ENCODE data around the gene TSTD2. TPM values are rescaled to one million over a fixed set of nuclear protein-coding genes. Genes with fewer than 3 reads are reported as not detected.

Gene TSTD2
- total RNA-seq, 2 experiments from 2014 or later: 23.8 to 26.0 TPM

DNA sequence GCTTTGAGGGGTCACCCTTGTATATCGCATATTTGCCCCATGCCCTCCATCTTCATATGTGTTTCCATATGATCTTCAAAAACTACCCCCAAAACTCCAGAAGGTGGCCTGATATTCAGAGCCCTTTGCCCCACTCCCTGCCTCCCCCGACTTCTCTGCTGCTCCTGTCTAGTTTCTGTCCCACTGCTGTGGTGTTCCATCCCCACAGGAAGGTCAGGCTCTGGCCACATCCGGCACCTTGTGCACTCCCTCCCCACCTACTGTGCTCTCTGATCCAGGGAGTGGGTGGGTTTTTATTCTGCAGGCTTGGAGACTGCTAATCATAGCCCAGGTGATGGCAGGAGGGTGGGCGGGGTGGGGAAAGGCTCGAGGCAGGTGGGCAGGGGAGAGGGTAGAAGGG is 79.3 kb downstream of the TSTD2 start:
- Mint-ChIP-seq H3K36me3 (ENCODE audit: low read depth) (no peaks in the 10 kb centered on the region), H3K9me3 (no peaks in the 10 kb centered on the region), H3K4me3 (no peak overlapping the region), H3K27ac (no peak overlapping the region), H3K4me1 (ENCODE audit: low read depth) (peaks cover 2% of the 10 kb centered on the region), H3K27me3 (peaks cover 27% of the 10 kb centered on the region)
- H3K4me3 ChIP-seq (ENCODE audit: low read length): no peak overlapping the region
- DNase-seq (no peak), ATAC-seq (ENCODE audit: poor library complexity) (no peak)
- CTCF ChIA-PET: no interaction called here
- TF ChIP-seq CTCF (IDR thresholded peaks at IDR 0.05): no peak
- intact Hi-C loops (cut with DNase I, micrococcal nuclease): no loop called here
- POLR2A ChIA-PET: no interaction called here
- no peaks in the 10 kb centered on the region for H3K36me3 ChIP-seq (ENCODE audit: insufficient read depth, low read length)
- H3K9me3 ChIP-seq (ENCODE audit: control insufficient read depth in 1 of 2, insufficient read depth in 1 of 2, low read length in 2 of 2): no peaks in the 10 kb centered on the region
- H3K27me3 ChIP-seq (ENCODE audit: control insufficient read depth in 1 of 2, insufficient read depth in 2 of 2, low read length in 2 of 2): peaks cover 4% of the 10 kb centered on the region in 2 experiments
- no peak overlapping the region for H3K27ac ChIP-seq (ENCODE audit: low read depth in 1 of 2, low read length in 2 of 2)
- no peaks in the 10 kb centered on the region for H3K4me1 ChIP-seq (ENCODE audit: insufficient read depth, low read length)

- no peak overlapping the region for H3K27ac Mint-ChIP-seq
- no peak overlapping the region for H3K4me3 Mint-ChIP-seq
- H3K4me3 ChIP-seq (ENCODE audit: low read length): no peak overlapping the region
- ChIA-PET POLR2A (no interaction called here), CTCF (no interaction called here)
- no peaks in the 10 kb centered on the region for H3K36me3 ChIP-seq (ENCODE audit: insufficient read depth, low read length)
- no peaks in the 10 kb centered on the region for H3K4me1 Mint-ChIP-seq (ENCODE audit: low read depth)
- H3K27ac ChIP-seq (ENCODE audit: low read depth in 1 of 2, low read length in 2 of 2): no peak overlapping the region
- no peak for DNase-seq
- H3K27me3 ChIP-seq (ENCODE audit: control insufficient read depth in 1 of 2, insufficient read depth in 2 of 2, low read length in 2 of 2): peaks cover 4% of the 10 kb centered on the region in 2 experiments
- H3K9me3 Mint-ChIP-seq: no peaks in the 10 kb centered on the region
- H3K4me1 ChIP-seq (ENCODE audit: insufficient read depth, low read length): no peaks in the 10 kb centered on the region
- H3K9me3 ChIP-seq (ENCODE audit: control insufficient read depth in 1 of 2, insufficient read depth in 1 of 2, low read length in 2 of 2): no peaks in the 10 kb centered on the region
- intact Hi-C loops (cut with DNase I, micrococcal nuclease): no loop called here
- no peak for TF ChIP-seq CTCF (IDR thresholded peaks at IDR 0.05)
- H3K27me3 Mint-ChIP-seq: peaks cover 27% of the 10 kb centered on the region
- no peaks in the 10 kb centered on the region for H3K36me3 Mint-ChIP-seq (ENCODE audit: low read depth)
- no peak for ATAC-seq (ENCODE audit: poor library complexity)
Observed at GRCh38 chr9:97553141-97553540, 80.0 kb downstream of the TSTD2 start.

DNA sequence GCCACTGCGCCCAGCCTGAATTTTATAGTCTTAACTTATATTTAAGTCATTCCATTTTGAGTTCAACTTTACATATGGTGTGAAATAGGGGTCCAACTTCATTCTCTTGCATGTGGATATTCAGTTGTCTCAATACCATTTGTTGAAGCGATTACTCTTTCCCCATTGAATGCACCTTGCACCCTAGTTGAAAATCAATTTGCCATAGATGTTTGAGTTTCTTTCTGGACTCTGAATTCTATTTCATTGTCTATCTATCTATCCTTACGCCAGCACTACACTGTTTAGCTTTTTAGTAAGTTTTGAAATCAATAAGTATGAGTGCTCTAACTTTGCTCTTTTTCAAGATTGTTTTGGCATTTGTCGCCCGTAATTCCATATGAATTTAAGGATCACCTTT is 81.9 kb downstream of the TSTD2 start:
- no peak for TF ChIP-seq CTCF (IDR thresholded peaks at IDR 0.05)
- no peaks in the 10 kb centered on the region for H3K9me3 Mint-ChIP-seq
- ChIA-PET CTCF (no interaction called here), POLR2A (no interaction called here)
- no peak for DNase-seq
- intact Hi-C loops (cut with DNase I, micrococcal nuclease): no loop called here
- no peaks in the 10 kb centered on the region for H3K4me1 Mint-ChIP-seq (ENCODE audit: low read depth)
- H3K9me3 ChIP-seq (ENCODE audit: control insufficient read depth in 1 of 2, insufficient read depth in 1 of 2, low read length in 2 of 2): no peaks in the 10 kb centered on the region
- H3K27ac Mint-ChIP-seq: no peak overlapping the region
- no peaks in the 10 kb centered on the region for H3K4me1 ChIP-seq (ENCODE audit: insufficient read depth, low read length)
- H3K36me3 ChIP-seq (ENCODE audit: insufficient read depth, low read length): no peaks in the 10 kb centered on the region
- no peak overlapping the region for H3K4me3 ChIP-seq (ENCODE audit: low read length)
- H3K27ac ChIP-seq (ENCODE audit: low read depth in 1 of 2, low read length in 2 of 2): no peak overlapping the region
- H3K36me3 Mint-ChIP-seq (ENCODE audit: low read depth): no peaks in the 10 kb centered on the region
- no peak for ATAC-seq (ENCODE audit: poor library complexity)
- H3K27me3 Mint-ChIP-seq: peaks cover 21% of the 10 kb centered on the region
- peaks cover 4% of the 10 kb centered on the region in 2 experiments for H3K27me3 ChIP-seq (ENCODE audit: control insufficient read depth in 1 of 2, insufficient read depth in 2 of 2, low read length in 2 of 2)
- H3K4me3 Mint-ChIP-seq: no peak overlapping the region

Measured in CD4-positive, alpha-beta T cell (primary cell).